Omental fat pad (tissue), 4 donors: ENCODE results near the gene CYB561D2. TPM values are rescaled to one million over a fixed set of nuclear protein-coding genes. Genes with fewer than 3 reads are reported as not detected.

Source experiments
- ATAC-seq: fragments of 150-250 bp; one replicate; pipeline ENCODE4 v1.9.1; 2016; ENCODE audit warnings: mild to moderate bottlenecking, moderate library complexity; ENCODE audit not compliant: low FRiP score
- DNase-seq: peaks from one replicate; pipeline ENCODE4 v3.0.0-alpha.2; 2019; ENCODE audit warnings: low spot score
- total RNA-seq, 4 donors: library from RNA; depleted of rRNA; stranded (reverse); fragments of >200 nt; gene quantifications; one replicate each; pipeline ENCODE4 v1.1.0, GENCODE V29; 2016
- TF ChIP-seq, protein P1 (sequence below), 3 donors: fragments of 450-650 bp; IDR thresholded peaks; one replicate each; pipeline ENCODE4 v1.5.1; 2016 to 2017; ENCODE audit warnings: antibody characterized with exemption in 3 of 3, mild to moderate bottlenecking in 3 of 3, moderate library complexity in 2 of 3

Gene CYB561D2
- total RNA-seq, 4 donors from 2014 or later = 26.4 to 33.7 (median 30.2) TPM

DNA sequence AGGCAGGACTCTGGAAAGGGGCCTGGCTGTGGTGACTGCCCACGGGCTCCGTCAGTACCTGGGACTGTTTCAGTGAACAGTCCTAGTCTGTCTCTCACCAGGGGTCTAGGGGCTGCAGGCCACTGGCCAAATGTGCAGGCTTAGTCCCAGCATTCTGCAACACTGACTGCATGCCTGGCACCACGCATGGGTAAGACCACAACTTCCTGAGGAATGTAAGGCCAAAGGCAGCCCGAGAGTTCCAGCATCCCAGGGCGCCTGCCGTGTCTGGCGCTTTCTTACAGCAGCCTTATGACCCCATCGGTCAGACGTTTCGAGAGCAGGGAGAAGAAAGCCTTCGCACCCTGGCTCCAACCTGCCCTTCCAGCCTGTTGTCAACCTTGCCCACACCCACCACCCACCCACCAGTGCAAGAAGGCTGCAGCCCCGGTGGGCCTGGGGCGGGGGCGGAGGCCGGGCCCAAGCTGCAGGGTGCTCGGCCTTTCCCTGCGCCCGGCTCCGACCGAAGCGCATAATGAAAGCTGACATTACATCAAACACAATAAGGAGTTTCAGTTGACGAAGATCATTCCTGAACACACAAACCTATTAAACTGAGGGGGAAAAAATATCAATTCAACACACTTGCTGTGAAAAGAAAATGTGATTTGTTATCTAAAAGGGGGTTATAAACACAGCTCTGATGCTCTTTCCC, 38.2 kb downstream of the CYB561D2 start:
- TF ChIP-seq, protein P1, sequence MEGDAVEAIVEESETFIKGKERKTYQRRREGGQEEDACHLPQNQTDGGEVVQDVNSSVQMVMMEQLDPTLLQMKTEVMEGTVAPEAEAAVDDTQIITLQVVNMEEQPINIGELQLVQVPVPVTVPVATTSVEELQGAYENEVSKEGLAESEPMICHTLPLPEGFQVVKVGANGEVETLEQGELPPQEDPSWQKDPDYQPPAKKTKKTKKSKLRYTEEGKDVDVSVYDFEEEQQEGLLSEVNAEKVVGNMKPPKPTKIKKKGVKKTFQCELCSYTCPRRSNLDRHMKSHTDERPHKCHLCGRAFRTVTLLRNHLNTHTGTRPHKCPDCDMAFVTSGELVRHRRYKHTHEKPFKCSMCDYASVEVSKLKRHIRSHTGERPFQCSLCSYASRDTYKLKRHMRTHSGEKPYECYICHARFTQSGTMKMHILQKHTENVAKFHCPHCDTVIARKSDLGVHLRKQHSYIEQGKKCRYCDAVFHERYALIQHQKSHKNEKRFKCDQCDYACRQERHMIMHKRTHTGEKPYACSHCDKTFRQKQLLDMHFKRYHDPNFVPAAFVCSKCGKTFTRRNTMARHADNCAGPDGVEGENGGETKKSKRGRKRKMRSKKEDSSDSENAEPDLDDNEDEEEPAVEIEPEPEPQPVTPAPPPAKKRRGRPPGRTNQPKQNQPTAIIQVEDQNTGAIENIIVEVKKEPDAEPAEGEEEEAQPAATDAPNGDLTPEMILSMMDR (IDR thresholded peaks at IDR 0.05) = no peak
- ATAC-seq (no peak), DNase-seq (no peak)

DNA sequence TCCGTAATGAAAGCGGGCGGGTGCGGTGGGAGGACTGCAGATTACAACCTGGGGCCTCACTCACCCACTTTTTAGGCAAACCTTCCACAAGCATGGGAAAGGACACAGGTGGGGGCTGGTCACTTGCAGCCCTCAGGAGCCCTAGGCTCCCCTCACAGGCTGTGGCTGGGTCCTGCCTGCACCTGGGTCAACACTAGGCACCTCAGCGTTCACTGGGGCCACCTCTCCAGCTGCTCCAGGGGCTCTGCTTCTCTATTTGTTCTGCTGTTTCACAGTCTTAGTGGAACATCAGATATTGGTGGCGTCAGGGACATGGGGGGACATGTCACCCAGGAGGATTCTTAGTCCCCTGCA, 38.7 kb downstream of the CYB561D2 start:
- TF ChIP-seq, protein P1 (IDR thresholded peaks at IDR 0.05) = no peak
- DNase-seq (no peak), ATAC-seq (no peak)

DNA sequence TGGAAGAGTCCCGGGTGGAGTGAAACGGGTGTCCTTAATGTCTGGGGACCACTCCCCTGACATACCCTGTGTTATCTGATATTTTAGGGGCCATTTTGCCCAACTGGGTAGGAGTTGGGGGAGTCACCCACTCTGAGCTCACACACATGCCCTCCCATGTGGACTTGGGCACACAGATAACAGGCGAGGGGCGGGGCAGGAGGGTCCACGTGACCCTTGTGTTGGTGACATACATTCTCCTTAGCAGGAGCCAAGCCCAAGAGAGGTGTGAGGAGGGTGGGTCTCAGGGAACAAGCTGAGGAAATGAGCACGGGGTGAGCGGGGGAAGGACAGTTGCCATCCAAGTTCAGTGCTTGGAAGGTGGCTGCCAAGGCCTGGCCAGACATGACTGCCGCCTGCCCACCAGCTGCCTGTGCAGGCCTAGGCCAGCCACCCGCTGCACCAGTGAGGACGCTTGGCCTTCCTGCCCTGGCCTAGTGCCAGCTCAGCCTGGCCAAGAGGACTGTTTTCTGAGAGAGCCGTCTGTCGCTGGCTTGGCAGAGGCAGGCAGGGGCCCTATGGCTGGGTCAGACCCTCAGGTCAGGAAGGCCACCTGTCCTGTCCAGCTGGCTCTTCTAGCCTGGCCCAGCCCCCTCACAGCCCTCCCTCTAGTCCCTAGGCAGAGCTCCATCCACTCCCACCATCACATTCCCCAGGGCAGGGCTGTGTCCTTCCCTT, 40.0 kb downstream of the CYB561D2 start:
- ATAC-seq (no peak), DNase-seq (no peak)
- TF ChIP-seq, protein P1 (IDR thresholded peaks at IDR 0.05) = no peak

DNA sequence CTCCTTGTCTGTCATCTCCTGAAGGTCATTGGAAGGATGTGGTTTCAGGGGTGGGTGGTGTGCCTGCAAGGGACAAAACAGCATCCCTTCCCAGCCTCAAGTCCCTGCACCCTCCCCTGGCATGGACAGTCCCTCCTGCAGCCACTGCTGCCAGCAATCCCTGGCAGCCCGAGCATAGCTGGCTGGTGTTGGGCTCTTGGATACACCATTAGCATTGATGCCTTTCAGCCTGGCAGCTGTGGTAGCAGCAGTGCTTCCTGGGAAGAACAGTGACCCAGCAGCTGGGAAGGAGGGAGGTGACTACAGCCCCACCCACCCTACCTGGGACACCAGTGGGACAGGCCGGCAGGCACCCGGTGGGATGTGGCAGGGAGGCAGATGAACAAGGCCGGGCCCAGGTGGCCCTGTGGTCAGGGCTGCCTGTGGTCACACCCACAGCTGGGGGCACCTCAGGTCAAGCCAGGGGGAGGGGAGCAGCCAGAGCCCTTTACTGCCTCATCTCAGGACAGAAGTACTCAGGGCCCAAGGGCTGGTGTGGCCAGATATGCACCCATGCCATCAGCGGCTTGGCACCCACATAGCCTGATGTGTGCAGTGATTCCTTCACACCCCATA, 41.5 kb downstream of the CYB561D2 start:
- TF ChIP-seq, protein P1 (IDR thresholded peaks at IDR 0.05) = no peak
- ATAC-seq = no peak
- DNase-seq = no peak

DNA sequence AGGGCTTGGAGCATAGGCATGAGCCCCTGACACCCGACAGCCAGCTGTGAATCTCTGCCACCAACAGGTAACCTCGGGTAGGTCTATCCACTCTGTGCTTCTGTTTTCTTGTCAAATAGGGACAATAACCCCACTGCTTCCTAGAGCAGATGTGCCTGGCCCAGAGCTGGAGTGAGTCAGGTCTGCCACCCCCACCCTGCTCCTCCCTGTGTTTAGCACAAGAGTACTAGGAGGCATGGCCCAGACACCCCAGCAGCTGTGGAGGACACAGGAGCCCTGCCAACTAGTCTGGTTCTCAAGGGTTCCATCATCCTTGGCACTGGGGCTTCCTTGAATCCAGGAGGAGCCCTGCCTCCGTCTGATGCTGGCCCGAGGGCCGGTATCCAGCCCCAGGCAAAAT, 42.4 kb downstream of the CYB561D2 start:
- ATAC-seq (no peak), DNase-seq (no peak)
- TF ChIP-seq, protein P1 (IDR thresholded peaks at IDR 0.05) = no peak

DNA sequence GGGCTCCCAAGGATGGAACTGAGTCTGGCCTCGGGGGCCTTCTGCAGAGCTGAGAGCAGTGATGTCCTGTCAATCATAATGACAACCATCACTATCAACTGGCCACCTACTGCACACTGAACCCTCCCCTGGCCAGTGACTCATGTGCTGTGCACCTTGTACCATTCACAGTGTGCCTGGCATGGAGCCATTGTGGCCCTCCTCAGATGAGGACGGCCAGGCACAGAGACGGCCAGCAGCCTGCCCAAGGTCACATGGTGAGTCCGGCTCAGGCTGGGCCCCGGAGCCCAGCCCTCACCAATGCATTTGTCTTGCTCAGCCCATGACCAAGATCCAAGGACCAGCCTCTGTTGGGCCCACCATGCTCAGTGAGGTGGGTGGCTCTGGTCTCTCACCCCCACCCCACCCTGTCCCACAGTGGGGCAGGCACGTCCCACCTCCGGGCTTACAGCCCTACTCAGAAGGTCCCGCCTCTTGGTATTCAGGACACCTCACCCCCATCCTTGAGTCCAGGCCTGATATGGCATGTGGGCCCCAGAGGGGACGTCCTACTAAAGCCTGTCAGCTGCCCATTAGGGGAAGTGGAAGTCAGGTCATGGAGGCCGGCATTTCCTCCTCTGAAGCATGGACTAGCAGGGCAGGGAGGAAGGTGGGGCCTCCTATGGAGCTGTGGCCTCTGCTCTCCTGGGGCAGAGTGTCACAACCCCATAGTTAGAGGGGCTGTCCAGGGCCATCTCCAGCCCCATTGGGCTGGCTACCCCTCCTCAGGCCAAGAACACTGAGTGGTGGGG, 44.6 kb downstream of the CYB561D2 start:
- ATAC-seq (no peak), DNase-seq (no peak)
- TF ChIP-seq, protein P1 (IDR thresholded peaks at IDR 0.05) = no peak
